Fibroblast of the conjunctiva (primary cell): Measurements from ENCODE around the gene KCNJ5.

ENCODE experiments used
- DNase-seq: peaks from one replicate; pipeline ENCODE4 v3.0.0-alpha.2; 2010; ENCODE audit warnings: low read depth

The KCNJ5 gene

GRCh38 chr11:128895526-128895925, 4.4 kb downstream of the KCNJ5 start:
- no peak for DNase-seq

- no peak for DNase-seq
Measured at GRCh38 chr11:128896356-128896755, 5.2 kb downstream of the KCNJ5 start.

- no peak for DNase-seq
Measured at GRCh38 chr11:128897826-128898225, 6.7 kb downstream of the KCNJ5 start.

GRCh38 chr11:128898580-128899344, 7.6 kb downstream of the KCNJ5 start:
- no peak for DNase-seq

- DNase-seq = no peak
Measured at GRCh38 chr11:128900468-128900867, 9.3 kb downstream of the KCNJ5 start.

- no peak for DNase-seq
Measured at GRCh38 chr11:128901653-128902514, 10.7 kb downstream of the KCNJ5 start.

- DNase-seq = no peak
Measured at GRCh38 chr11:128902515-128903066, 11.4 kb downstream of the KCNJ5 start.

- no peak for DNase-seq
Measured at GRCh38 chr11:128903248-128904061, 12.3 kb downstream of the KCNJ5 start.

- no peak for DNase-seq
Measured at GRCh38 chr11:128904303-128904655, 13.1 kb downstream of the KCNJ5 start.

GRCh38 chr11:128904656-128905344, 13.6 kb downstream of the KCNJ5 start:
- no peak for DNase-seq

GRCh38 chr11:128905345-128906184, 14.4 kb downstream of the KCNJ5 start:
- no peak for DNase-seq

- no peak for DNase-seq
Measured at GRCh38 chr11:128906185-128907050, 15.3 kb downstream of the KCNJ5 start.

- DNase-seq = no peak
Measured at GRCh38 chr11:128907585-128907984, 16.4 kb downstream of the KCNJ5 start.

- DNase-seq = no peak
Measured at GRCh38 chr11:128908391-128909246, 17.5 kb downstream of the KCNJ5 start.

- DNase-seq = no peak
Measured at GRCh38 chr11:128909438-128910125, 18.4 kb downstream of the KCNJ5 start.

GRCh38 chr11:128910576-128910975, 19.4 kb downstream of the KCNJ5 start:
- DNase-seq = no peak

- DNase-seq = no peak
Measured at GRCh38 chr11:128911239-128911638, 20.1 kb downstream of the KCNJ5 start.

GRCh38 chr11:128911701-128912100, 20.5 kb downstream of the KCNJ5 start:
- no peak for DNase-seq
